ENCODE data around the gene NEUROD4. TPM values are rescaled to one million over a fixed set of nuclear protein-coding genes. Genes with fewer than 3 reads are reported as not detected.

The NEUROD4 gene
- total RNA-seq, 1 donor from 2014 or later = not detected

- Mint-ChIP-seq H3K36me3 (ENCODE audit: low read depth, unreplicated experiment) (no peaks in the 10 kb centered on the region), H3K27me3 (ENCODE audit: low read depth, unreplicated experiment) (peaks cover 3% of the 10 kb centered on the region), H3K4me1 (ENCODE audit: low read depth, unreplicated experiment) (peaks cover 9% of the 10 kb centered on the region), H3K27ac (ENCODE audit: unreplicated experiment) (no peak overlapping the region), H3K9me3 (ENCODE audit: unreplicated experiment) (no peaks in the 10 kb centered on the region), H3K4me3 (ENCODE audit: unreplicated experiment) (no peak overlapping the region)
- no peak for FAIRE-seq
- TF ChIP-seq EZH2 (IDR thresholded peaks at IDR 0.05; ENCODE audit: insufficient read depth, low read length) = no peak
- TF ChIP-seq CTCF (IDR thresholded peaks at IDR 0.05; ENCODE audit: insufficient read depth, low read depth, low read length) = no peak
- Histone ChIP-seq H3K36me3 (ENCODE audit: insufficient read depth, low read length) (no peaks in the 10 kb centered on the region), H2AFZ (ENCODE audit: low read depth, low read length) (no peak overlapping the region), H3K9ac (ENCODE audit: low read length) (no peak overlapping the region), H3K4me1 (ENCODE audit: insufficient read depth, low read length) (no peaks in the 10 kb centered on the region), H3K4me2 (ENCODE audit: low read length) (no peak overlapping the region), H3K27ac (ENCODE audit: low read depth, low read length) (no peak overlapping the region), H3K4me3 (ENCODE audit: insufficient read depth, low read depth, low read length) (no peak overlapping the region), H3K27me3 (ENCODE audit: insufficient read depth, low read length) (peaks cover 2% of the 10 kb centered on the region), H4K20me1 (ENCODE audit: insufficient read depth, low read length) (no peaks in the 10 kb centered on the region), H3K79me2 (ENCODE audit: insufficient read depth, low read length) (no peaks in the 10 kb centered on the region), H3K9me3 (ENCODE audit: insufficient read depth, low read depth, low read length) (no peaks in the 10 kb centered on the region)
- no peak for DNase-seq (ENCODE audit: low read depth)
Measured at GRCh38 chr12:55058776-55059175, 39.0 kb downstream of the NEUROD4 start.

GRCh38 chr12:55060470-55060869 is 40.7 kb downstream of the NEUROD4 start:
- H3K27ac Mint-ChIP-seq (ENCODE audit: unreplicated experiment) = no peak overlapping the region
- H3K9me3 Mint-ChIP-seq (ENCODE audit: unreplicated experiment) = no peaks in the 10 kb centered on the region
- no peaks in the 10 kb centered on the region for H4K20me1 ChIP-seq (ENCODE audit: insufficient read depth, low read length)
- peaks cover 9% of the 10 kb centered on the region for H3K4me1 Mint-ChIP-seq (ENCODE audit: low read depth, unreplicated experiment)
- no peaks in the 10 kb centered on the region for H3K79me2 ChIP-seq (ENCODE audit: insufficient read depth, low read length)
- no peaks in the 10 kb centered on the region for H3K4me1 ChIP-seq (ENCODE audit: insufficient read depth, low read length)
- H3K27me3 ChIP-seq (ENCODE audit: insufficient read depth, low read length) = peaks cover 6% of the 10 kb centered on the region
- H3K27me3 Mint-ChIP-seq (ENCODE audit: low read depth, unreplicated experiment) = peaks cover 6% of the 10 kb centered on the region
- DNase-seq (ENCODE audit: low read depth) (no peak), FAIRE-seq (no peak)
- no peak overlapping the region for H3K4me2 ChIP-seq (ENCODE audit: low read length)
- H3K4me3 Mint-ChIP-seq (ENCODE audit: unreplicated experiment) = no peak overlapping the region
- H3K27ac ChIP-seq (ENCODE audit: low read depth, low read length) = no peak overlapping the region
- no peak overlapping the region for H2AFZ ChIP-seq (ENCODE audit: low read depth, low read length)
- H3K36me3 ChIP-seq (ENCODE audit: insufficient read depth, low read length) = no peaks in the 10 kb centered on the region
- no peak for TF ChIP-seq EZH2 (IDR thresholded peaks at IDR 0.05; ENCODE audit: insufficient read depth, low read length)
- no peak for TF ChIP-seq CTCF (IDR thresholded peaks at IDR 0.05; ENCODE audit: insufficient read depth, low read depth, low read length)
- no peaks in the 10 kb centered on the region for H3K36me3 Mint-ChIP-seq (ENCODE audit: low read depth, unreplicated experiment)
- no peak overlapping the region for H3K4me3 ChIP-seq (ENCODE audit: insufficient read depth, low read depth, low read length)
- H3K9ac ChIP-seq (ENCODE audit: low read length) = no peak overlapping the region
- no peaks in the 10 kb centered on the region for H3K9me3 ChIP-seq (ENCODE audit: insufficient read depth, low read depth, low read length)

- H3K4me1 ChIP-seq (ENCODE audit: insufficient read depth, low read length) = no peaks in the 10 kb centered on the region
- DNase-seq (ENCODE audit: low read depth) = no peak
- H3K36me3 Mint-ChIP-seq (ENCODE audit: low read depth, unreplicated experiment) = no peaks in the 10 kb centered on the region
- no peak overlapping the region for H3K27ac Mint-ChIP-seq (ENCODE audit: unreplicated experiment)
- no peak overlapping the region for H3K27ac ChIP-seq (ENCODE audit: low read depth, low read length)
- no peak overlapping the region for H3K4me2 ChIP-seq (ENCODE audit: low read length)
- no peak for FAIRE-seq
- peaks cover 10% of the 10 kb centered on the region for H3K27me3 ChIP-seq (ENCODE audit: insufficient read depth, low read length)
- no peaks in the 10 kb centered on the region for H3K79me2 ChIP-seq (ENCODE audit: insufficient read depth, low read length)
- no peaks in the 10 kb centered on the region for H3K9me3 Mint-ChIP-seq (ENCODE audit: unreplicated experiment)
- TF ChIP-seq CTCF (IDR thresholded peaks at IDR 0.05; ENCODE audit: insufficient read depth, low read depth, low read length) (no peak), EZH2 (IDR thresholded peaks at IDR 0.05; ENCODE audit: insufficient read depth, low read length) (no peak)
- H3K9me3 ChIP-seq (ENCODE audit: insufficient read depth, low read depth, low read length) = no peaks in the 10 kb centered on the region
- no peaks in the 10 kb centered on the region for H4K20me1 ChIP-seq (ENCODE audit: insufficient read depth, low read length)
- no peak overlapping the region for H3K4me3 Mint-ChIP-seq (ENCODE audit: unreplicated experiment)
- peaks cover 6% of the 10 kb centered on the region for H3K27me3 Mint-ChIP-seq (ENCODE audit: low read depth, unreplicated experiment)
- H3K4me3 ChIP-seq (ENCODE audit: insufficient read depth, low read depth, low read length) = no peak overlapping the region
- no peaks in the 10 kb centered on the region for H3K36me3 ChIP-seq (ENCODE audit: insufficient read depth, low read length)
- H3K4me1 Mint-ChIP-seq (ENCODE audit: low read depth, unreplicated experiment) = peaks cover 9% of the 10 kb centered on the region
- H3K9ac ChIP-seq (ENCODE audit: low read length) = no peak overlapping the region
- no peak overlapping the region for H2AFZ ChIP-seq (ENCODE audit: low read depth, low read length)
Measured at GRCh38 chr12:55061024-55061423, 41.2 kb downstream of the NEUROD4 start.

Data from astrocyte (in vitro differentiated cells and primary cell).